Globus pallidus (tissue), 1 donor: ENCODE results near the gene UNG.
"Not testable (repeated sequence)": the region's sequence is repeated elsewhere in the genome, so short reads cannot be mapped to it uniquely, and the experiment has no call there.

ENCODE experiments used
- DNase-seq: peaks from one replicate; pipeline ENCODE4 v3.0.0-alpha.2; 2015; ENCODE audit warnings: low spot score

Gene UNG

DNA sequence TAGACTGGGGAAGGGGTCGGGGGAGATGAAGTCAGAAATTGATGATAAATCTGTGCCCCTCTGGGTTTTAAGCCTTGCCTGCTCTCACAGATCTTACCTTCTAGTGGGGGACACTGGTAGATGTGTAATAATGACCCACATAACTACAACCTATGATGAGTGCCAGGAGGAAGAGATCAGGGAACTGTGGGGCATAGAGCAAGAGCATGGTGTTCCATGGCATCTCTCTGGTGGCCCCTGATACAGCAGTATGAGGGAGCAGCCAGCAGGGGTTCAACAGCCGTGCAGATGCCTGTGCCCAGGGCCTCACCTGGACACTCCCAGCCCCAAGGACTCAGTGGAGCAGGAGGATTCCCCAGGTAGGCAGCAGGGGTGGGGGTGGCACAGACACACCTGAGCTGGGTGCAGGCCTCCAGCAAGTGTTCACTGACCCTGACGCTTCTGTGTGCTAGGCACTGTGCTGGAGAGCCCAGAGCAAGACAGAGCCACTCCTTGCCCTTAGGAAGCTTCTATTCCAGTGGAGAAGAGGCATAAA is 24.0 kb downstream of the UNG start:
- no peak for DNase-seq

DNA sequence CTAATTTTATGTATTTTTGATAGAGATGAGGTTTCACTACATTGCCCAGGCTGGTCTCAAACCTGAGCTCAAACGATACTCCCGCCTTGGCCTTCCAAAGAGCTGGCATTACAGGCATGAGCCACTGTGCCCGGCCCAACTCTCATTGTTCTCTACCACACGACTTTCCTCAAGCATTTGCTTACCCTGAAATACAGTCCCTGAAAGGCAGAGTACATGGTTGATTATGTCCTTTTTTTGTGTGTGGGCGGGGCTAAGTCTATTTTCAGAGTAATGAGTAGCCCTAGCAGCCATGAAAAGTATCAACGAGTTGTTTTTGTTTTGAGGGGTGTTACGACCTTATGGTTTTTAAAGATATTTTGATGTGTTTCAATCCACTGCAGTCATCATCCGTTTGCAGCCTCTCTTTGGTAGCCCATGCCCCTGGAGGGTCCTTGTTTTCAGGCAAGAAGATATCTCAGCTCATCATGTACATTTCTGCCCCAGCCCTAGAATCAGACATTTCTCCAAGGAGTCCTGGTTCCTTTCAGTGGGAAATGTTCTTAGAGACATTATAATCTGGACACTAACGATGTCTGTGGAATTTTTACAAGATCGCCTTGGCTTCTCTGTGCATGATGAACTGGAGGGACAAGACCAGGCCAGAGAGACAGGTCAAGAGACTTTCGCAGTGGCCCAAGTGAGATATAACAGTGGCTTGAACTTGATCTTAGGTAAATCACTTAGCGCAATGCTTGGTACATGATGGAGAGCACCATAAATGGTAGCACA is 27.7 kb downstream of the UNG start:
- DNase-seq = no peak

DNA sequence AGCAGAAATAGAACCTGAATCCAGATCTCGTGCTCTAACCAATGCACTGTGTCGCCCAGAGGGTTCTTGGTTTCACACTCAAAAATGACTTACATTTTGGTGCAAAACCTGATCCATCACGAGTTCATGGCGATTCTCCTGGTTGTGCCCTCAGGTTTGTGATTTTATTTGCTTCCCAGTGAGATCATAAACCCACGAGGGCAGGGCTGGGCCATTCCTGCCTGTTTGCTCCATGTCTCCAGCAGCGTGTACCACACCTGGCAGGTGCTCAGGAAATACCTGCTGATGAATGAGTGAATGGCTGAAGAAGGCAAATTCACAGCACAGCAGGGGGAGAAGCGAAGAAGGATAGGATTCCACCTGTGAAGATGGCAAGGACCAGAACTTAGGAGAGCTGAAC is 28.4 kb downstream of the UNG start:
- DNase-seq = no peak

DNA sequence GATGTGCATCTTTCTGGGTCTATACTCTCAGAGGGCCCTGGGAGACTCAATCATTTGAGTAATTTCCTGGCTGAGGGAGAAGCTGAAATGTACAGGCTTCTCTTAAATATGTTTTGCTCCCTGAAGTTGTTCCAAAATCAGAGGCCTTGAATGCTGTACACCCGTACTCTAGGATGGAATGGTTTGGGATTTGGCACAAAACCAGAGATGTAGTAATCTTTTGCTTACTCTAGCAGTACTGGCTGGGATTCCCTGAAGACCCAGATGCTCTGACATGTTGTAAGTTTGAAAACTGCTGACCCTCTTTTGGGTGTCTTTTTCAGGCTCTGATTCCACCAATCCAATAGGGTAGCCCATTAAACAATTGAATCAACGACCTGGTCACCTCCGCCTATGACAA is 29.4 kb downstream of the UNG start:
- no peak for DNase-seq

DNA sequence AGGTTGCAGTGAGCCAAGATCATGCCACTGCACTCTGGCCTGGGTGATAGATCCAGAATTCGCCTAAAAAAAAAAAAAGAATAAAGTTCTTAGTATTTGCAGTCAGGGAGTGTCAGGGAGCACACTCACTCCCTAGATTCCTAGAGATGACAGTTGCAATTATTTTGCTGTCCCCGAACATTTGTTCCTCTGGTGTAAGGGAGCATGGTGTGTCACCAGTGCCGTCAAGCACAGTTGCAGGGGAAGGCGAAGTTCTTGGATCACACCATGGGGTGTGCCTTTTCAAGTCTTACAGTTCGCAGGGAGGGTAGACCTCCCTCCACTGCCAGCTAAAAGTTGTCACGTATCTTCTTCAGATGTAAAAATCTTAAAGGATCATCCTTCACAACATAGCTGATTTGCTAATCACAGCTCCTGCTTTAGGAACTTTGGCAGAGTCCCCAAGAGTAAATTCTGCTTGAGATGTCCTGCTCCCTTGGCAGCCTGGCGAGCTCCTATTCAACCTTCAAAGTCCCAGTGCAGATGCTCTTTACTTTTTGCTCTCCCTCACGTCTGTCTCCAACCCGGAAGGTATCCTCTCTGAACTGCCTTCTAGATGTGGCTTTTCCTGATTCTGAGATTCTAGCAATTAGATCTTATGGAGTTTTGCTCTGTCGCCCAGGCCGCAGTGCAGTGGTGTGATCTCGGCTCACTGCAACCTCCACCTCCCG is 30.3 kb downstream of the UNG start:
- DNase-seq = no peak

DNA sequence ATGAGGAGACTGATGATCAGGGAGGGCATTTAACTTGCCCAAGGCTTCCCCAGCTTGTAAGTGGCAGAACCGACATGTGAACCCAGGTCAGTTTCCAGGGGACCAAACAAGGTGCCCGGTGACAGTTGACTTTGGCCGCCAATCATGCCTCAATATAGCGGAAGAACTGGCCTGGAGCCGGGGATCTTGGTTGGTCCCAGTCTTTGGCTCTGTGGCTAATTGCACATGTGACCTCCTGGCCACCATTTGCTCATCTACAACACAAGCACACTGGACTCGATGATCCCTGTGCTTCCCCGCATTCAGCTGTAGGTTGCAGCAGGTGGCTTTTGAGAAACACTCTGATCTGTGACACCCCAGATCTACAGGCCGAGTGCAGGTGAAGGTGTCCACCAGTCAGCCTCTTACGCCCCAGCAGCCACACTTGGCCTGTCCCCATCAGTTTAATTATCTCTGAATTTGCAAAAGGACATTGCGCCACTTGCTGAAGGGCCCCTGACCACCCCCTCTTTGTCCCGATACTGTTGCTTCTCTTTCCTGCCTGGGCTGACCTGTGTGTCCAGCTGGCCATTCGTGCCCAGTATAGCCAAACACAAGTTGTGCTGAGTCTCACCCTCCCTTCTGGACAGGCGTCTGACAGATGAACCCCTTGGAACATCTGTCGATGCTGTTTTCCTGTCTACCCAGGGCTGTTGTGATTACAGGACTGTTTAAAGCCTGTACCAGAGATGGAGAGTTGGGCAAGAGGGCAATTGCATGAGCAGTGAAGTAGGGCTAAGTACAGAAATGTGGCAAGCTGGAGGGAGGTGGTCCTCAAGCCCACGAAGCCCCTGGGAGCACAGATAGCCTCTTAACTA is 33.1 kb downstream of the UNG start:
- DNase-seq = no peak

DNA sequence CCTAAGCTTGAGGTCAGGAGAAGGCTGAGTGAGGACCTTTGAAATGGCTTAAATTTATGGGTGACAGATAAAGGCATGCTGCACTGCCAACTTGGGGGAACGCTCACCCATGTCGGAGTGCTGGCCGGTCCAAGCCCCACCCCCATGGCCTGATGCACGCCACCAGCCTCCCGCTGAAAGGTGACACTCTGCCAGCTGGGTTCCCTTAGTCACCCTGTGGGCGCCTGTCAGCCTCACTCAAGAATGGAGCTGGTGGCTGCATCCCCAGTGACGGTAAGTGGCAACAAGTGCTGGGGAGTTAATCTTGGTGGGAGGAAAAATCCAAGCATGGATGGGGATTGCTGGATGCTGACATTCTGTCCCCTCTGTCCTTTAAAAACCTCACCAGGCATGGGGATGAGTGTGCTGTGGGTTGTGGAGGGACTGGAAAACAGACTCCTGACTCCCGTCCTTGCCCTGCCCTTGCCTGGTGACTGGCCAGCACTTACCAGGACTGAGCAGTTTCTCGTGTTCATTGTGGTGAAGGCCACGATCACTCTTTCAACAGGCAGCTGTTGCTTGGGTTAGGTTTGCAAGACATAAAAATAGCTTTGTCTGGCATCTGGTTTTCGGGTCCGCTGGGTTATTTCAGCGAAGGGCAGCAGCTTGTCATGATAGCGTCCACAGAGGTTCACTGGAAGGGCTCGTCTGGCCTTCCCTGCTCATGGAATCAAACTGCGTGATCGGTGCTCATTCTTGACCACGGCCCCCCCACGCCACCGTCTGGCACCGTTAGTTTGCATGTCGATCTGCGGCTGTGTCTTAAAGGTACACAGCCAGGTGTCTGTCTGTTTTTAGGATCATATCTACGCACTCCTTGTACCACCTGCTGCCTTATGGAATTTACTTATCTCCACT is 34.0 kb downstream of the UNG start:
- DNase-seq = no peak

DNA sequence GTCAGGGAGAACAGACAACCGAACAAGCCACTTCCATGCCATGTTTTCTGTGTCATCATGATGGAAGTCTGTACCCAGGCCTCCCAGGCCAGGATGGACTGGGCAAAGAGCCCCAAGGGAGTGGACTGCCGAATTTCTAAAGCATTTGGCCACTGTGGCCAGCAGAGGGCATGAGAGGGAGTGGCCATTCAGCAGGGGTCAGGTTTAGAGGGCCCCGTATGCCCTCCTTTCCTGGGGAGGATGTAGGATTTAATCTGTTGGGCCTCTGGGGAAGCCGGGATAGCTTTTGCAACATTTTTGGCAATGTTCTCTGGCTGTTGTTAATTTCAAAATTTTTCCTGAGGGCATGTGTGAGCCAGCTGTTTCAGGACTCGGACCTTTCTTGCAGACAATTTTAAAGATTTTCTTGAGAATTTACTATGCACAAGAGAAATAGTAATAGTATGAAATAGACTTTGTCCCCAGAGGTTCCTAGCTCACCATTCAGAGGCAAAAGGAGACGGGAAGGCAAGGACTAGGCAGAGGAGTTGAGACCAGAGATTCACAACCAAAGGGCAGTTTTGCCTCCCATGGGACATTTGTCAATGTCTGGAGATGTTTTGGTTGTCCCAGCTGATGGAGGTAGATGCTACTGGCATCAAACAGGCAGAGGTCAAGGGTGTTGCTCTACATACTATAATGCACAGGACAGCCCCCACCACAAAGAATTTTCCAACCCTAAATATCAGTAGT is 37.0 kb downstream of the UNG start:
- DNase-seq = no peak

DNA sequence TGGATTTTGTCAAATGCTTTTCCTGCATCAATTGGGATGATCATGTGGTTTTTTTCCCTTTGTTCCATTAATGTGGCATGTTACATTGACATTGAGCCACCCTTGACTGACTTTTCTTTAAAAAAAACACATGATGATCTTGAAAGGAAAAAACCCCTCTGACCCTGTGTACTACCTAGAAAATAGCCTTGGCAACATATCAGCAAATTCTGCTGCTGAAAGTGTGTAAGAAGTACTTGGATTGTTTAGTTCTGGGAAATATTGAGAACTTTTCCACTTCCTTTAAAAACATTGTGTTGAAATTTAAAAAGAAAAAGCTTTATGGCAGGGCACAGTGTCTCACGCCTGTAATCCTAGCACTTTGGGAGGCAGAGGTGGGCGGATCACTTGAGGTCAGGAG is 39.7 kb downstream of the UNG start:
- DNase-seq = no peak

DNA sequence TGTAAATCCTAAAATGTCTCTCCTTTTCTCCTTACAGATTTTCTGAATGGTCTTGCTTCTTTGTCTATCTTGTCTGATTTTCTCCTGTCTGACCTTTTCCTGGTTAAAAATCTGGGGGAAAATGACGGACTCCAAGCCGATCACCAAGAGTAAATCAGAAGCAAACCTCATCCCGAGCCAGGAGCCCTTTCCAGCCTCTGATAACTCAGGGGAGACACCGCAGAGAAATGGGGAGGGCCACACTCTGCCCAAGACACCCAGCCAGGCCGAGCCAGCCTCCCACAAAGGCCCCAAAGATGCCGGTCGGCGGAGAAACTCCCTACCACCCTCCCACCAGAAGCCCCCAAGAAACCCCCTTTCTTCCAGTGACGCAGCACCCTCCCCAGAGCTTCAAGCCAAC is 42.0 kb downstream of the UNG start:
- no peak for DNase-seq

DNA sequence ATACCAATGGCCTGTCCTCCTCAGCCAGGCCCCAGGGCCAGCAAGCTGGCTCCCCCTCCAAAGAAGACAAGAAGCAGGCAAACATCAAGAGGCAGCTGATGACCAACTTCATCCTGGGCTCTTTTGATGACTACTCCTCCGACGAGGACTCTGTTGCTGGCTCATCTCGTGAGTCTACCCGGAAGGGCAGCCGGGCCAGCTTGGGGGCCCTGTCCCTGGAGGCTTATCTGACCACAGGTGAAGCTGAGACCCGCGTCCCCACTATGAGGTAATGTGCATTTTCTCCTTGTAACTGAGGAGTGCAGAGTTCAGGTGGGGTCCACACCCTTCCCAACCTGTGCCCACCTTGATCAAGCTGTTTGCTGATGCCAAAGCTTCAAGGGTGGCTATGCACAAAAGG is 42.4 kb downstream of the UNG start:
- DNase-seq = no peak

DNA sequence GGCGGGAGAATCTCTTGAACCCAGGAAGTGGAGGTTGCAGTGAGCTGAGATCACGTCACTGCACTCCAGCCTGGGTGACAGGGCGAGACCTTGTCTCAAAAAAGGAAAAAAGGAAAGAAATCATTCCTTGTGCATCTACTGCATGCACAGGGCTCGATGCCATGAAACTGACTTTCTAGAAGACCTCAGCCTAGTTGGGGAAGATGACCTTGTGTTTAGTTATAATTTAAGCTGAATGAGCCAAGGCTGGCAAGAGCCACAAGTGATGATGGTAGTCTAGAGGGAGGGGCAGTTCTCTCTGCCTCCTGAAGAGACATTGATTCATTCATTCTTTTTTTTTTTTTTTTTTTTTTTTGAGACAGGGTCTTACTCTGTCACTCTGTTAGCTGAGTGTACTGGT is 43.2 kb downstream of the UNG start:
- DNase-seq = no peak

DNA sequence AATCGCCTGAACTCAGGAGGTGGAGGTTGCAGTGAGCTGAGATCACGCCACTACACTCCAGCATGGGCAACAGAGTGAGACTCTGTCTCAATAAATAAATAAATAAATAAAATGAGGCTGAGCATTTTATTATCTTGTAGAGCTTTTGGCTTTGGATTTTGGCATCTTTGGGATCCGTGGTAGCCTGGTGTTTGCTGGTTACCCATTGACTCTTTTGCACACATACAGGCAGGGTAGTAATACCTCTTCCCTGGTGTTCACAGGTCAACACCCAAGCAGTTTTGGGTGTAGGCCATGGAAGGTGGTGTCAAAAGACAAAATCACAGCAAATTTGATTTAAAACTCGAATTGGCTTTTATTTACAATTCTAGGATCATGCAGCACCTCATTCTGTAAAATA is 46.8 kb downstream of the UNG start:
- DNase-seq = no peak

DNA sequence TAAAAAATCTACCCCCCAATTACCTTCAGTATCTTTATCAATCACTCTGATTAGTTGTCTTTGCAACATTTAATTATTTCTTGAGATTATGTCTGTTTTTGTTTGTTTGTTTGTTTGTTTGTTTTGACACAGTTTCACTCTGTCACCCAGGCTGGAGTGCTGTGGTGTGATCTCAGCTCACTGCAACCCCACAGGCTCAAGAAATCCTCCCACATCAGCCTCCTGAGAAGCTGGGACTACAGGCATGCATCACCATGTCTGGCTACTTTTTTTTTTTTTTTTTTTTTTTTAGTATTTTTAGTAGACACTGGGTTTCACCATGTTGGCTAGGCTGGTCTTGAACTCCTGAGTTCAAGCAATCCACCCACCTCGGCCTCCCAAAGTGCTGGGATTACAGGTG is 49.7 kb downstream of the UNG start:
- DNase-seq = not testable (repeated sequence)

DNA sequence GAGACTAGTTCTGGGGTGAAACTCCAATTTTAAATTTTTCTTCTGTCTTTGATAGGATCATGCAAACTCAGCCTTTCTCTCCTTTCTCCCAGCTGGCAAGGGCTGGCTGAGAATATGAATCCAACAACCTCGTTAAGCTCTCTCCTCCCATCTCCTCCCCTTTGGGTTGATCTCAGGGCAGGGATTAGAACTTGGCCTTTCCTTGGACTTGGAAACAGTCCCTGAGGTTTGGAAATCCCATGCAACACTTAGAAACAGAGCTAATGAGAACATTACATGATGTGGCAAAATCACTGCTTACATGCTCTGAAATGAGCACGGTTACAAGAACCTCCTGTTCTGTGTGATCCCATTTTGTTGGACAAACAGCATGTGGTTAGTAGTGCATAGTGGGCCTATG is 50.6 kb downstream of the UNG start:
- peak; percentile 40 for DNase-seq

DNA sequence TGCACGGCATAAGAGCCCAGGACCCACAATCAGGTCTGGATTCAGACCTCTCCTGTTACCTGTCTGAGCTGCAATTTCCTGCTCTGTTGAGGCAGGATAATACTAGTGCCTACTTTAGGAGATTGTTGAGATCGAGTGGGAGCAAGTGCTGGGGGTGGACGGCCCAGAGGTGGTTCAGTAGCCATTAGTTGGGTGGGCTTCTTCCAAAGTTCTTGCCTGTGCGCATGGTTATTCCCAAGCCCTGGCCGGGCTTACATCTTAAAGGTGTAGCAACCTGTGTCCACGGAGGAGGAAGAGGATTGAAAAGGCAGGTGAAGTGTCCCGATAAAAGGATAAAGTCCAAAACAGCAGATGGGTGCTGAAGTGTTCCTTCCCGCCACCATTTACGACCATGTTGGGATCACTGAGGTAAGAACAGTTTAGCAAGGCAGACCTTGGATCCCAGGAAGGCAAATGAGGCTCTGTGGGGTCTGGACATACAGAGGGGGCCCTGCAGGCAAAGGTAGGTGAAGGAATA is 52.8 kb downstream of the UNG start:
- no peak for DNase-seq

DNA sequence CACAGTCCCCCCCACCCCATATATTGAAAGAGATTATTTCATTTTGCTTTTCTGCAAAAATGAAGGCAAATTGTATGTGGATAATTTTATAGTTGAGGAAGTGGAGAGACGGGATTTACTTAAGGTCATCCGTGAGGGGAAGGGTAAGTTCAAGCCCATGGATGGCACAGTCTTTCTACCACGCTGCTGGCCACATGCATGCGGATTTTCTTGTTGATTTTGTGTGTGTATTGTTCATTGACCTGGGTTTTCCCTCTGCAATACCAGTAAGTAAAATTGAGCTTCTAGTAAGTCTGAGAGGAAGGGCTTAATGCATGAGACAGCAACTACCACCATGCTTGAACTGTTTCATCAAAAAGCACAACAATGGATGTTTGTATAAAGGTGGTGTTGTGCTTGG is 54.1 kb downstream of the UNG start:
- DNase-seq = no peak

DNA sequence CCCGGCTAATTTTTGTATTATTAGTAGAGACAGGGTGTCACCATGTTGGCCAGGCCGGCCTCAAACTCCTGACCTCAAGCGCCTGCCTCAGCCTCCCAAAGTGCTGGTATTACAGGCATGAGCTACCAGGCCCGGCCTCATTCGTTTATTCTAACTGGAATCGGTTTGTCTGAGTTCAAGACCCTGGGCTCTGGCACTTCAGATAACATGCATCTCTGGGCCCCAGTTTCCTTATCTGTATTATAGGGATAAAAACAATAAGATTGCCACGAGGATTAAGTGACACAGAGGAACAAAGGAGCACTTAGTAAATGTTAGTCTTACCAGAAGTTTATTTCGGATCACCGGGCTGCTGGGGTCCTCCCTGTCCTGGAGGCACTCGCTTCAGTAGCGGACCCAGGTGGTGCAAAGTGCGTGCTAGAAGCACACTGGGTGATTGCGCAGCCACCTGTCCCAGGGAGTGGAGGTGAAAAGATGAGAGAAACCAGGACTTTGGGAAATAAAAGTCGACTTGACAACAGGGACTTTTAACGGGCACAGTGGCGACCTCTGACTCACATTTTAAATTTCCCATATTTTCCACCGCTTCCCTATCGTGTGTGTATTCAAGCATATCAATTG is 56.5 kb downstream of the UNG start:
- DNase-seq = no peak

DNA sequence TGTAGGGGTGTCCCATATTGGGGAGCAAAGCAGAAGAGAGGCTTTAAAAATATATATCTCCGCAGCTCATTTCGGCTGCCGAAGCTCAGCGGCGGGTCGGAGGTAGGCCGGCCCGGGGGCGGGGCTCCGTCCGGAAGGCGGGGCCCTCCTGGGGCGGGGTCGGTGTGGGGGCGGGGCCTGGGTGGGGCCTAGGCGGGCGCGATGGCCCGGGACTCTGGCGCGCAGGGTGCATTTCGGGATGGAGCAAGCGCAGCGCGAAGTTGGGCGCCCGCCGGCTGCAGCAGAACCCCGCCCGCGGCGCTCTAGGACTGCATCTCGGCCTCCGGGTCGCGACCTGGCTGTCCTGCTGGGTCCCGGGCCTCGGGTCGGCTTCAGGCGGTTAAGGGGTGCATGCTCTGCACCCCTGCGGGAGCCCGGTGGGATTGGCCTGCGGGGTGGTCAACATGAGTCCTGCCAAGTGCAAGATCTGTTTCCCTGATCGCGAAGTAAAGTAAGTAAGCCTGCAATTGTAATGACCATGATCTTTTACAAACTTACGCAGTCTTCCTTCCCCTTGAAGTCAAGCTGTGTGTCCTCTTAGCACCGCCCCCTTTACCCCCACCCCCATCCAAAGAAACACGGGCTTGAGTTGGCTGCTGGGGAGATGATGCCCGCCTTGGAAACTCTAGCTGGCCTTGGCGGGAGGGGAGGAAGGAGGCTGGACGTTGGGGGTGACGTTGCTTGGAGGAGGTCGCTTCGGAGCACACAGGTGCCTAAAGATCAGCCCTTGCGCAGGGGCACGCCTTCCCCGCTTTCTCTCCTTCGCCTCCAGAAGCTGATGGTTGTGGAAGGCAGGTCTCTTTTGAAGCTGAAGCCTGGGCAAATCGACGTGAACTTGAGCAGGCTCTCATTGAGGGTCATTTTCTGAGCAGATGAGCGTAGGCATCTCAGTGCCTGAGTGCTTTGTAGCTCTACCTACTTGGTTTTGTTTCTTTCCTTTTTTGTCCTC is 57.3 kb downstream of the UNG start:
- DNase-seq = peak; percentile 86
